HEK293 (cell line): Measurements from ENCODE around the gene PPHLN1.

Experiments used
- CTCF ChIP-seq: fragments of 450-650 bp; formaldehyde crosslinking; IDR thresholded peaks from 2 replicates; pipeline ENCODE4 v1.5.1; 2016; ENCODE audit warnings: missing biosample characterization, missing genetic modification characterization
- KLF7 ChIP-seq: fragments of 450-650 bp; formaldehyde crosslinking; IDR thresholded peaks from 2 replicates; pipeline ENCODE4 v1.5.1; 2016; ENCODE audit warnings: missing biosample characterization, missing genetic modification characterization, borderline replicate concordance
- YY1 ChIP-seq: fragments of 450-650 bp; formaldehyde crosslinking; IDR thresholded peaks from 2 replicates; pipeline ENCODE4 v1.5.1; 2018; ENCODE audit warnings: missing biosample characterization, missing genetic modification characterization
- ZNF26 ChIP-seq: fragments of 450-650 bp; formaldehyde crosslinking; IDR thresholded peaks from 2 replicates; pipeline ENCODE4 v1.5.1; 2016; ENCODE audit warnings: missing biosample characterization, missing genetic modification characterization
- ZNF514 ChIP-seq: fragments of 450-650 bp; formaldehyde crosslinking; IDR thresholded peaks from 2 replicates; pipeline ENCODE4 v1.5.1; 2016; ENCODE audit warnings: missing biosample characterization, missing genetic modification characterization
- ZNF76 ChIP-seq: fragments of 450-650 bp; formaldehyde crosslinking; IDR thresholded peaks from 2 replicates; pipeline ENCODE4; 2016; ENCODE audit warnings: low read depth, missing biosample characterization, missing genetic modification characterization, borderline replicate concordance
- ZSCAN5A ChIP-seq: fragments of 450-650 bp; formaldehyde crosslinking; IDR thresholded peaks from 2 replicates; pipeline ENCODE4 v1.5.1; 2016; ENCODE audit warnings: missing biosample characterization, missing genetic modification characterization
- ZXDB ChIP-seq: fragments of 450-650 bp; formaldehyde crosslinking; IDR thresholded peaks from 2 replicates; pipeline ENCODE4 v1.5.1; 2016; ENCODE audit warnings: missing biosample characterization, missing genetic modification characterization
- TF ChIP-seq, protein P1 (sequence below): fragments of 450-650 bp; IDR thresholded peaks from 2 replicates; pipeline ENCODE4 v1.5.1; 2018; ENCODE audit warnings: missing biosample characterization, missing genetic modification characterization
- TF ChIP-seq, protein P2 (sequence below): fragments of 450-650 bp; formaldehyde crosslinking; IDR thresholded peaks from 2 replicates; pipeline ENCODE4 v1.5.1; 2017; ENCODE audit warnings: missing biosample characterization, mild to moderate bottlenecking, missing genetic modification characterization, moderate library complexity

DNA sequence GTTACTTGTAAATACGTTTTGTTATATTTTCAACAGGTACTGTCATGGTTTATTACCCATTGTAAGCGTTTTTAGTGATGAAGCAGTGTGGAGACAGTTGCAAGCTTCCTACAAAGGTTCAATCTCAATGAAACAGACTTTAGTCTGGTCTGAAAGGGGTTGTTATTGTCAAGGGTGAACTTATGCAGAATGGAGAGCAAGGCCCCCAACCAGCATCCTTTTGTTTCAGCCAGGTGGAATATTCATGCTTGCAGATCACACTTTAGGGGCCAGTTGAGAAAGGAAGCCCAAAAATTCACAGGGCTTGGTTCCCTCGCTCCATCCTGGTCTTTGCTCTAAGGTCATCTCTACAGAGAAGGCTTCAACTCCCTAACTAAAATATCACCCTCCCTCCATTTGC lies 159.9 kb downstream of the PPHLN1 start:
- TF ChIP-seq, protein P1, sequence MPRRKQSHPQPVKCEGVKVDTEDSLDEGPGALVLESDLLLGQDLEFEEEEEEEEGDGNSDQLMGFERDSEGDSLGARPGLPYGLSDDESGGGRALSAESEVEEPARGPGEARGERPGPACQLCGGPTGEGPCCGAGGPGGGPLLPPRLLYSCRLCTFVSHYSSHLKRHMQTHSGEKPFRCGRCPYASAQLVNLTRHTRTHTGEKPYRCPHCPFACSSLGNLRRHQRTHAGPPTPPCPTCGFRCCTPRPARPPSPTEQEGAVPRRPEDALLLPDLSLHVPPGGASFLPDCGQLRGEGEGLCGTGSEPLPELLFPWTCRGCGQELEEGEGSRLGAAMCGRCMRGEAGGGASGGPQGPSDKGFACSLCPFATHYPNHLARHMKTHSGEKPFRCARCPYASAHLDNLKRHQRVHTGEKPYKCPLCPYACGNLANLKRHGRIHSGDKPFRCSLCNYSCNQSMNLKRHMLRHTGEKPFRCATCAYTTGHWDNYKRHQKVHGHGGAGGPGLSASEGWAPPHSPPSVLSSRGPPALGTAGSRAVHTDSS (tag by site-specific recombination), result no peak
- no peak for TF ChIP-seq CTCF (tag by site-specific recombination)
- no peak for TF ChIP-seq YY1 (tag by site-specific recombination)
- TF ChIP-seq ZNF76, result no peak
- TF ChIP-seq ZNF26 (tag by site-specific recombination), result no peak
- no peak for TF ChIP-seq KLF7 (tag by site-specific recombination)
- TF ChIP-seq ZNF514 (tag by site-specific recombination), result no peak
- no peak for TF ChIP-seq ZSCAN5A
- TF ChIP-seq, protein P2, sequence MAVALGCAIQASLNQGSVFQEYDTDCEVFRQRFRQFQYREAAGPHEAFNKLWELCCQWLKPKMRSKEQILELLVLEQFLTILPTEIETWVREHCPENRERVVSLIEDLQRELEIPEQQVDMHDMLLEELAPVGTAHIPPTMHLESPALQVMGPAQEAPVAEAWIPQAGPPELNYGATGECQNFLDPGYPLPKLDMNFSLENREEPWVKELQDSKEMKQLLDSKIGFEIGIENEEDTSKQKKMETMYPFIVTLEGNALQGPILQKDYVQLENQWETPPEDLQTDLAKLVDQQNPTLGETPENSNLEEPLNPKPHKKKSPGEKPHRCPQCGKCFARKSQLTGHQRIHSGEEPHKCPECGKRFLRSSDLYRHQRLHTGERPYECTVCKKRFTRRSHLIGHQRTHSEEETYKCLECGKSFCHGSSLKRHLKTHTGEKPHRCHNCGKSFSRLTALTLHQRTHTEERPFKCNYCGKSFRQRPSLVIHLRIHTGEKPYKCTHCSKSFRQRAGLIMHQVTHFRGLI, result no peak
- no peak for TF ChIP-seq ZXDB (tag by site-specific recombination)
